ENCODE data around the gene CPNE5.

CPNE5 gene

GRCh38 chr6:36800223-36801076 lies 38.8 kb downstream of the CPNE5 start:
- H3K4me3 ChIP-seq (ENCODE audit: low read length), result no peak overlapping the region
- 87% methylated on average over 10 of the region's 10 CpGs for WGBS
- H3K9me3 ChIP-seq (ENCODE audit: insufficient read depth, low read depth, low read length), result no peaks in the 10 kb centered on the region
- peaks cover 13% of the 10 kb centered on the region; the same call in 1 of the 2 replicates for H3K4me1 ChIP-seq (ENCODE audit: insufficient read depth, low read length)
- H3K9ac ChIP-seq (ENCODE audit: low read depth, low read length), result no peak overlapping the region
- H3K36me3 ChIP-seq (ENCODE audit: insufficient read depth, low read length), result no peaks in the 10 kb centered on the region
- H3K27me3 ChIP-seq (ENCODE audit: insufficient read depth, low read length), result no peaks in the 10 kb centered on the region
- H3K27ac ChIP-seq (ENCODE audit: low read depth, low read length), result no peak overlapping the region

- WGBS, result 89% methylated on average over 3 of the region's 3 CpGs
- Histone ChIP-seq H3K27ac (ENCODE audit: low read depth, low read length) (no peak overlapping the region), H3K9me3 (ENCODE audit: insufficient read depth, low read depth, low read length) (no peaks in the 10 kb centered on the region), H3K4me1 (ENCODE audit: insufficient read depth, low read length) (peaks cover 7% of the 10 kb centered on the region; the same call in 1 of the 2 replicates), H3K9ac (ENCODE audit: low read depth, low read length) (no peak overlapping the region), H3K4me3 (ENCODE audit: low read length) (no peak overlapping the region), H3K27me3 (ENCODE audit: insufficient read depth, low read length) (no peaks in the 10 kb centered on the region), H3K36me3 (ENCODE audit: insufficient read depth, low read length) (no peaks in the 10 kb centered on the region)
Measured at GRCh38 chr6:36798852-36799251, 40.4 kb downstream of the CPNE5 start.

- WGBS, result 67% methylated on average over 1 of the region's 1 CpG
- no peak overlapping the region for H3K4me3 ChIP-seq (ENCODE audit: low read length)
Measured at GRCh38 chr6:36797653-36798052, 41.6 kb downstream of the CPNE5 start.

DNA sequence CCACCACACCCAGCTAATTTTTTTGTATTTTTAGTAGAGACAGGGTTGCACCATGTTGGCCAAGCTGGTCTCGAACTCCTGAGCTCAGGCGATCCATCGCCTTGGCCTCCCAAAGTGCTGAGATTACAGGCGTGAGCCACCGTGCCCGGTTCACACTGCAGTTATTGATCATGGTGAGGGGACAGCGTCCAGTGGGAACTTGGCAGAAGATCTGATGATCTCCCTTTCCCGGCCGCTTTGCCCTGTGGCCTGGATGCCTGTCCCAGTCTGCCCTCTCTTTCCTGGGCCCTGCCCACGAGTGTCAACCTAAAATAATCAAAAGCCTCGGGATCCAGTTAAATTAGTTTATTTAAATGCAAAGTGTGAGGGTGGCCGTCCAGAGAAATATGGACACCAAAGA lies 42.2 kb downstream of the CPNE5 start:
- no peak overlapping the region for H3K9ac ChIP-seq (ENCODE audit: low read depth, low read length)
- H3K4me1 ChIP-seq (ENCODE audit: insufficient read depth, low read length), result peaks cover 12% of the 10 kb centered on the region
- WGBS, result 94% methylated on average over 12 of the region's 12 CpGs
- H3K36me3 ChIP-seq (ENCODE audit: insufficient read depth, low read length), result no peaks in the 10 kb centered on the region
- H3K27ac ChIP-seq (ENCODE audit: low read depth, low read length), result no peak overlapping the region
- H3K4me3 ChIP-seq (ENCODE audit: low read length), result no peak overlapping the region
- H3K9me3 ChIP-seq (ENCODE audit: insufficient read depth, low read depth, low read length), result no peaks in the 10 kb centered on the region
- no peaks in the 10 kb centered on the region for H3K27me3 ChIP-seq (ENCODE audit: insufficient read depth, low read length)

More at GRCh38 chr6:36797653-36798052, 41.6 kb downstream of the CPNE5 start:
- Histone ChIP-seq H3K27me3 (ENCODE audit: insufficient read depth, low read length) (no peaks in the 10 kb centered on the region), H3K36me3 (ENCODE audit: insufficient read depth, low read length) (no peaks in the 10 kb centered on the region), H3K27ac (ENCODE audit: low read depth, low read length) (no peak overlapping the region), H3K4me1 (ENCODE audit: insufficient read depth, low read length) (peaks cover 12% of the 10 kb centered on the region), H3K9me3 (ENCODE audit: insufficient read depth, low read depth, low read length) (no peaks in the 10 kb centered on the region), H3K9ac (ENCODE audit: low read depth, low read length) (no peak overlapping the region)

DNA sequence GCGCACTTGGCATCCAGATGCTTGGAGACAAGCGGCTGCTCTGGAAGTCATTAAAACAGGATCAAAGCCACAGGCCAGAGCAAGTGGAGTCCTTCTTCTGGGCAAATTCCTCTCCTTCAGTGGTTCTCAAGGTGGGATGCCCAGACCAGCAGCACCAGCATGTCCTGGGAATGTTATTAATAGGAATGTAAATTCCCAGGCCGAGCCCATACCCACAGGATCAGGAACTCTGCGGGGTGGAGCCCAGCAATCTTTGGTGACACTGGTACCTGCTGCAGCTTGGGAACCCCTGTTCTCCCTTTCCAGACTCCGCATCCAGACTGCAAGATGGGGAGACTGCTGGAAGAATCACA lies 44.6 kb downstream of the CPNE5 start:
- Histone ChIP-seq H3K27me3 (ENCODE audit: insufficient read depth, low read length) (no peaks in the 10 kb centered on the region), H3K27ac (ENCODE audit: low read depth, low read length) (no peak overlapping the region), H3K9me3 (ENCODE audit: insufficient read depth, low read depth, low read length) (no peaks in the 10 kb centered on the region), H3K4me1 (ENCODE audit: insufficient read depth, low read length) (peaks cover 12% of the 10 kb centered on the region), H3K9ac (ENCODE audit: low read depth, low read length) (no peak overlapping the region), H3K36me3 (ENCODE audit: insufficient read depth, low read length) (no peaks in the 10 kb centered on the region), H3K4me3 (ENCODE audit: low read length) (no peak overlapping the region)
- 92% methylated on average over 5 of the region's 5 CpGs for WGBS

- no peaks in the 10 kb centered on the region for H3K36me3 ChIP-seq (ENCODE audit: insufficient read depth, low read length)
- no peaks in the 10 kb centered on the region for H3K27me3 ChIP-seq (ENCODE audit: insufficient read depth, low read length)
- 57% methylated on average over 18 of the region's 19 CpGs for WGBS
- no peak overlapping the region for H3K27ac ChIP-seq (ENCODE audit: low read depth, low read length)
- peak overlapping the region; percentile 1; the same call in 1 of the 2 replicates for H3K4me3 ChIP-seq (ENCODE audit: low read length)
- no peak overlapping the region for H3K9ac ChIP-seq (ENCODE audit: low read depth, low read length)
- H3K4me1 ChIP-seq (ENCODE audit: insufficient read depth, low read length), result peaks cover 15% of the 10 kb centered on the region
- no peaks in the 10 kb centered on the region for H3K9me3 ChIP-seq (ENCODE audit: insufficient read depth, low read depth, low read length)
Measured at GRCh38 chr6:36793913-36794712, 45.1 kb downstream of the CPNE5 start.

DNA sequence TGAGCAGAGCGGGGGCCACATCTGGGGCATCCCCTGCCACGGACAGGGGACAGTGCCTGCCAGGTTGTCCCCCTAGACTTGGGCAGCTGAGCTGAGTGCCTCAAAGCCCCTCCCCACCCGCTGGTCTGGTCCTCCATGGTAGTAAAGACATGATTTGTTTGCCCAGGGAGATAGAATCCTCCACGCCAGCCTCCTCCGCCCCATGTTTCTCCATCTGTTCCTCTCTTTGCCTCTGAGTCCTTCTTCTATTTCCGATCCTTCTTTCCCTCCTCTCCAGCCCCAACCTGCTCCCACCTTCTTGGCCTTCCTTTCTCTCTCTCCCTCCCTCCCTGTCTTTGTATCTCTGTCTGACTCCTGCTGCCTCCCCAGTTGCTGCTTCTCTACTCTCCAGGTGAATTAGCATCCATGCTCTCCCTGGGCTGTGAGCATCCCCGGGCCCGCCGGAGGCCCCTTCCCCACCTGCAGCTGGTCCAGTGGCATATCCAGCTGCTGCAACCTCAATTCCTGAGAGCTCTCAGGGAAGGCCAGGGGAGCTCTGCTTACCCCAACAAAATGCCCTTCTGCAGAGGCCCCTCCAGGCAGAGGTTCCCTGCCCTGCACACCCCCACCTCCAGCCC lies 45.8 kb downstream of the CPNE5 start:
- H3K36me3 ChIP-seq (ENCODE audit: insufficient read depth, low read length), result no peaks in the 10 kb centered on the region
- H3K4me1 ChIP-seq (ENCODE audit: insufficient read depth, low read length), result peaks cover 19% of the 10 kb centered on the region
- no peak overlapping the region for H3K9ac ChIP-seq (ENCODE audit: low read depth, low read length)
- no peaks in the 10 kb centered on the region for H3K9me3 ChIP-seq (ENCODE audit: insufficient read depth, low read depth, low read length)
- peak overlapping the region; percentile 1; the same call in 1 of the 2 replicates for H3K4me3 ChIP-seq (ENCODE audit: low read length)
- no peak overlapping the region for H3K27ac ChIP-seq (ENCODE audit: low read depth, low read length)
- 69% methylated on average over 9 of the region's 9 CpGs for WGBS
- H3K27me3 ChIP-seq (ENCODE audit: insufficient read depth, low read length), result no peaks in the 10 kb centered on the region

GRCh38 chr6:36791521-36792135 lies 47.6 kb downstream of the CPNE5 start:
- Histone ChIP-seq H3K4me3 (ENCODE audit: low read length) (no peak overlapping the region), H3K27me3 (ENCODE audit: insufficient read depth, low read length) (no peaks in the 10 kb centered on the region), H3K9me3 (ENCODE audit: insufficient read depth, low read depth, low read length) (no peaks in the 10 kb centered on the region), H3K4me1 (ENCODE audit: insufficient read depth, low read length) (peaks cover 19% of the 10 kb centered on the region), H3K36me3 (ENCODE audit: insufficient read depth, low read length) (no peaks in the 10 kb centered on the region), H3K27ac (ENCODE audit: low read depth, low read length) (no peak overlapping the region), H3K9ac (ENCODE audit: low read depth, low read length) (no peak overlapping the region)
- 85% methylated on average over 10 of the region's 10 CpGs for WGBS

DNA sequence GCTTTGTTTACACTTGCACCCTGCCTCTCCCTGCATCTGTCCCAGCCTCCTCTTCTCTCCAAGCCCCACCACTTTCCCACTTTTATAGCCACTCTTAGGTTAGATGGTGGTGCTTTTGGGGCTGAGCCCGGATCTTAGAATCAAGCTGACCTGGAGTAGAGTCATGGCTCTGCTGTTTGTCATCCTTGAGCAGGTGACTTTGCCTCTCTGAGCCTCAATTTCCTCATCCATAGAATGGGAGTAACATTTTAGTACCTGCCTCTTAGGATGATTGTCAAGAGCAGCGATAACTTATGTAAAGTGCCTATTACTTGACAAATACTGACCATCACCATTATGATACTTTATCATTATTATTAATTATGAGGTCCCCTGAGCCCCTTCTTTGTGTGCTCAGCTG lies 48.2 kb downstream of the CPNE5 start:
- 92% methylated on average over 2 of the region's 2 CpGs for WGBS

DNA sequence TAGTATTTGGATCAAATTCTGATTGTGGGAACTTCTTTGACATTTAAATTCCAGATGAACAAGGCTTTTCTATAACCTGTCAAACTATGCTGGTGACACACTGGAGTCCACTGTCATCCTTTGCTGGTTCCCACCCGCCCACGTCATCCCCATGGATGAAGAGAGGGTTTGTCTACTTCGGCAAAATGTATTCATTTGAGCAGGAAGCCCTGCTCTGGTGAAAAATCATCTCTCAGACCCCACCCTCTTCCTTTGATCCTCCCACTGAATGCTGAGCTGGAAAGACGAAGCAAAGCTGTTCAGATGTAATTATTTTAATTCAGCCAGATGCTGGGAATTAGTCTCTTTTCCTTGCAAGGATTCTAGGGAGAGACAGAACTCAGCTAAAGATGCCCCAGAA lies 50.5 kb downstream of the CPNE5 start:
- no peak overlapping the region for H3K4me3 ChIP-seq (ENCODE audit: low read length)
- no peak overlapping the region for H3K9ac ChIP-seq (ENCODE audit: low read depth, low read length)
- H3K36me3 ChIP-seq (ENCODE audit: insufficient read depth, low read length), result no peaks in the 10 kb centered on the region
- H3K9me3 ChIP-seq (ENCODE audit: insufficient read depth, low read depth, low read length), result no peaks in the 10 kb centered on the region
- H3K27ac ChIP-seq (ENCODE audit: low read depth, low read length), result no peak overlapping the region; the same call in 1 of the 2 replicates
- 60% methylated on average over 4 of the region's 4 CpGs for WGBS
- H3K4me1 ChIP-seq (ENCODE audit: insufficient read depth, low read length), result peaks cover 22% of the 10 kb centered on the region
- H3K27me3 ChIP-seq (ENCODE audit: insufficient read depth, low read length), result no peaks in the 10 kb centered on the region

More for the DNA sequence above, 48.2 kb downstream of the CPNE5 start:
- H3K27me3 ChIP-seq (ENCODE audit: insufficient read depth, low read length), result no peaks in the 10 kb centered on the region
- peaks cover 22% of the 10 kb centered on the region for H3K4me1 ChIP-seq (ENCODE audit: insufficient read depth, low read length)
- no peaks in the 10 kb centered on the region for H3K36me3 ChIP-seq (ENCODE audit: insufficient read depth, low read length)
- H3K9ac ChIP-seq (ENCODE audit: low read depth, low read length), result no peak overlapping the region
- no peak overlapping the region for H3K4me3 ChIP-seq (ENCODE audit: low read length)
- H3K27ac ChIP-seq (ENCODE audit: low read depth, low read length), result no peak overlapping the region
- no peaks in the 10 kb centered on the region for H3K9me3 ChIP-seq (ENCODE audit: insufficient read depth, low read depth, low read length)
